ENCODE data around the gene ZNF791. TPM values are rescaled to one million over a fixed set of nuclear protein-coding genes. Genes with fewer than 3 reads are reported as not detected.
A peak's percentile ranks its signal among the peaks of the same experiment; 100 is the strongest.
"Not testable (repeated sequence)": the region's sequence is repeated elsewhere in the genome, so short reads cannot be mapped to it uniquely, and the experiment has no call there.

Gene ZNF791
- total RNA-seq, 2 donors from 2014 or later: 23.2 to 32.1 TPM

DNA sequence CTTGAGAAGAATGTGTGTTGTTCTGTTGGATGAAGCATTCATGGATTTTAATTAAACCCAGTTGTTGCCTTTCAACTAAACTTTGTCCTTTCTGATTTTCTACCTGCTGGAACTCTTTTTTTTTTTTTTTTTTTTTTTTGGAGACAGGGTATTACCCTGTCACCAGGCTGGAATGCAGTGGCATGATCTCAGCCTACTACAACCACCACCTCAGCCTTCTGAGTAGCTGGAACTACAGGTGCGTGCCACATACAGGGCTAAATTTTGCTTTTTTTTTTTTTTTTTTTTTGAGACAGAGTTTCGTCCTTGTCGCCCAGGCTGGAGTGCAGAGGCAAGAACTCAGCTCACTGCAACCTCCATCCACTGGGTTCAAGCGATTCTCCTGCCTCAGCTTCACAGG, 6.9 kb downstream of the ZNF791 start:
- no peak for DNase-seq
- Histone ChIP-seq H3K4me3 (ENCODE audit: low read length) (no peak overlapping the region), H3K9me3 (ENCODE audit: control insufficient read depth, low read length) (peaks cover 18% of the 10 kb centered on the region), H3K27me3 (ENCODE audit: control insufficient read depth, insufficient read depth, low read length, poor library complexity, severe bottlenecking) (no peaks in the 10 kb centered on the region), H3K36me3 (ENCODE audit: control insufficient read depth, insufficient read depth, low read length) (peaks cover 56% of the 10 kb centered on the region), H3K9ac (ENCODE audit: extremely low read depth, low read length, poor library complexity, severe bottlenecking) (no peak overlapping the region), H3K4me1 (ENCODE audit: control insufficient read depth, insufficient read depth, low read length) (peaks cover 4% of the 10 kb centered on the region), H3K27ac (ENCODE audit: low read depth, low read length) (no peak overlapping the region)
- no peak overlapping the region for H3K27ac Mint-ChIP-seq
- H3K9me3 Mint-ChIP-seq: peaks cover 36% of the 10 kb centered on the region
- no peak for TF ChIP-seq CTCF (conservative IDR thresholded peaks at IDR 0.05)
- WGBS, 2 experiments (ENCODE audit: insufficient coverage in 1 of 2, insufficient read length in 1 of 2): 90 to 95% methylated on average over 3 to 4 of the region's 4 CpGs
- no peaks in the 10 kb centered on the region for H3K4me1 Mint-ChIP-seq
- H3K4me3 Mint-ChIP-seq: no peak overlapping the region
- H3K36me3 Mint-ChIP-seq (ENCODE audit: low read depth): peaks cover 63% of the 10 kb centered on the region
- H3K27me3 Mint-ChIP-seq (ENCODE audit: insufficient read depth): no peaks in the 10 kb centered on the region

- WGBS, 2 experiments (ENCODE audit: insufficient coverage in 1 of 2, insufficient read length in 1 of 2): 53 to 97% methylated on average over 8 to 21 of the region's 26 CpGs
- H3K27me3 ChIP-seq (ENCODE audit: control insufficient read depth, insufficient read depth, low read length, poor library complexity, severe bottlenecking); DNase-seq; H3K4me3 Mint-ChIP-seq; H3K4me1 Mint-ChIP-seq; H3K27ac ChIP-seq (ENCODE audit: low read depth, low read length); H3K4me1 ChIP-seq (ENCODE audit: control insufficient read depth, insufficient read depth, low read length); H3K27me3 Mint-ChIP-seq (ENCODE audit: insufficient read depth); H3K27ac Mint-ChIP-seq: not testable (repeated sequence)
- Histone ChIP-seq H3K36me3 (ENCODE audit: control insufficient read depth, insufficient read depth, low read length) (peaks cover 64% of the 10 kb centered on the region), H3K4me3 (ENCODE audit: low read length) (peak overlapping the region; percentile 72), H3K9me3 (ENCODE audit: control insufficient read depth, low read length) (peaks cover 56% of the 10 kb centered on the region), H3K9ac (ENCODE audit: extremely low read depth, low read length, poor library complexity, severe bottlenecking) (peak overlapping the region; percentile 26)
- Mint-ChIP-seq H3K9me3 (peaks cover 72% of the 10 kb centered on the region), H3K36me3 (ENCODE audit: low read depth) (peaks cover 71% of the 10 kb centered on the region)
These were observed 10.7 kb downstream of the ZNF791 start for GRCh38 chr19:12621253-12622024.

DNA sequence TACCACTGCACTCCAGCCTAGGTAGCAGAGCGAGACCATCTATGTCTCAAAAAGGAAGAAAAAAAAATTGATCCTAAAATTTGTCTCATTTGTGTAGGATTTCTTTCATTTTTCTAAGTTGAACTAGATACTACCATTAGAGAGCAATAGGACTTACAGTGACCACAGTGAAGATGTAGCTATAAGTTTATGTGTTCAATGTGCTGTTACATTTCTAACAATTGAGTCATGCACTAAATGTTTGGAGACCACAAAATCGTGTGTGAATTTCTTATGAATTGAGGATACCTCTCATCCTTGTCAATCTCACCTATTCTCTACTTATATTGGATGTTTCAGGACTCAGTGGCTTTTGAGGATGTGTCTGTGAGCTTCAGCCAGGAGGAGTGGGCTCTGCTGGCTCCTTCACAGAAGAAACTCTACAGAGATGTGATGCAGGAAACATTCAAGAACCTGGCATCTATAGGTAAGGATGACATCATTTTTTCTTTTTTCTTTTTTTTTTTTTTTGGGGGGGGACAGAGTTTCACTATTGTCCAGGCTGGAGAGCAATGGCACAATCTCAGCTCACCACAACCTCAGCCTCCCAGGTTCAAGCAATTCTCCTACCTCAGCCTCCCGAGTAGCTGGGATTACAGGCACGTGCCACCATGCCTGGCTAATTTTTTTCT, 12.8 kb downstream of the ZNF791 start:
- Mint-ChIP-seq H3K4me3 (no peak overlapping the region), H3K36me3 (ENCODE audit: low read depth) (peaks cover 77% of the 10 kb centered on the region), H3K4me1 (no peaks in the 10 kb centered on the region), H3K27ac (no peak overlapping the region), H3K27me3 (ENCODE audit: insufficient read depth) (no peaks in the 10 kb centered on the region), H3K9me3 (peaks cover 86% of the 10 kb centered on the region)
- TF ChIP-seq CTCF (conservative IDR thresholded peaks at IDR 0.05): no peak
- H3K4me1 ChIP-seq (ENCODE audit: control insufficient read depth, insufficient read depth, low read length): peaks cover 4% of the 10 kb centered on the region
- peaks cover 67% of the 10 kb centered on the region for H3K36me3 ChIP-seq (ENCODE audit: control insufficient read depth, insufficient read depth, low read length)
- DNase-seq: no peak
- H3K9ac ChIP-seq (ENCODE audit: extremely low read depth, low read length, poor library complexity, severe bottlenecking): no peak overlapping the region
- no peak overlapping the region for H3K27ac ChIP-seq (ENCODE audit: low read depth, low read length)
- H3K4me3 ChIP-seq (ENCODE audit: low read length): peak overlapping the region; percentile 19
- H3K27me3 ChIP-seq (ENCODE audit: control insufficient read depth, insufficient read depth, low read length, poor library complexity, severe bottlenecking): no peaks in the 10 kb centered on the region
- 94 to 95% methylated on average over 4 of the region's 4 CpGs for WGBS, 2 experiments (ENCODE audit: insufficient coverage in 1 of 2, insufficient read length in 1 of 2)
- peaks cover 69% of the 10 kb centered on the region for H3K9me3 ChIP-seq (ENCODE audit: control insufficient read depth, low read length)
